Tongue (tissue), 2 donors: ENCODE results near the gene RIT1. TPM values are rescaled to one million over a fixed set of nuclear protein-coding genes. Genes with fewer than 3 reads are reported as not detected.
A peak's percentile ranks its signal among the peaks of the same experiment; 100 is the strongest.

ENCODE experiments used
- DNase-seq: peaks from one replicate; pipeline ENCODE4 v3.0.0-alpha.2; 2015
- total RNA-seq: library from RNA; depleted of rRNA; stranded (reverse); fragments of >200 nt; gene quantifications from one replicate; pipeline ENCODE4 v1.2.3, GENCODE V29; 2014

RIT1 gene, protein sequence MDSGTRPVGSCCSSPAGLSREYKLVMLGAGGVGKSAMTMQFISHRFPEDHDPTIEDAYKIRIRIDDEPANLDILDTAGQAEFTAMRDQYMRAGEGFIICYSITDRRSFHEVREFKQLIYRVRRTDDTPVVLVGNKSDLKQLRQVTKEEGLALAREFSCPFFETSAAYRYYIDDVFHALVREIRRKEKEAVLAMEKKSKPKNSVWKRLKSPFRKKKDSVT
- total RNA-seq = 32.6 TPM

DNA sequence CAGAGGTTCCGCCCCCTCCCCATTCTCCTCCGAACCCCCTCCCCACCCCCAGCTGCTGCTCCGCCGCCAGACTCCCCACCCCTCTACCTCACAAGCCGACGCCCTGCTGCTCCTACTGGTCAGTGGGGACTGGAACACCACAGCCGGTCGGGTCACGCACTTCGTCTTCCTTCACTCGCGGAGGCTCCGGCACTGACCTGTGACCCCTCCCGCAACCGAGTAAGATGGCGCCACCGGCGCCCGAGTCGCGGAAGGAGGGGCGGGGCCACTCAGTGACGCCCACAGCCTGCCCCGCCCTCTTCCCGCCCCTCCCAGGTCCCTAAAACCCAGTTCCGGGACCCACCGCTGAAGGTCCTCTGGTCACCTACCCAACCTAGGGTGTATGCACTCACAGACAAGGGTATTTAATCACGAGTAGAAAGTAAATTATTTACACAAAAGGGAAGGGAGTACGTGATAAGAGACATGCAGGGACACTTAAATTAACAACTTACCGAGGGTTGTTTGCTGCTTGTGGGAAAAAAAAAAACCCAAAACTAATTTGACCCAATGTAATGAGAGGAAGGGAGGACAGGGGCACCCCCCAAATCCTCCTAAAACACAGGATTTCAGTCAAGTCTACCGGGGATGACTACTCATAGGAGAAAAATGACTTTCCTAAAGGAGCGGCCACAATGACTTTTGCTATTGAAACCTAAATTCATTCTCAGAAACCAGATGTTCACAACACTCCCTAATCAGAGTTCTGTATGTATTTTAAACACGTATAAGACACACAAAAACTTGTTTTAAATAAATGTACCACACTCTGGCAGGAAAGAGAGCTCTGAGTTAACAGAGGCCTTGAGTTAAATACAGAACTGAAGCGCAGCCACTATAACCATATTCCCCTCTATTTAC lies at the start of gene RIT1:
RIT1 (minus strand) TSS at position 194 of the 900 bp plus-strand sequence. CDS start 588 bp downstream, outside the sequence.
- peak; percentile 91 for DNase-seq

DNA sequence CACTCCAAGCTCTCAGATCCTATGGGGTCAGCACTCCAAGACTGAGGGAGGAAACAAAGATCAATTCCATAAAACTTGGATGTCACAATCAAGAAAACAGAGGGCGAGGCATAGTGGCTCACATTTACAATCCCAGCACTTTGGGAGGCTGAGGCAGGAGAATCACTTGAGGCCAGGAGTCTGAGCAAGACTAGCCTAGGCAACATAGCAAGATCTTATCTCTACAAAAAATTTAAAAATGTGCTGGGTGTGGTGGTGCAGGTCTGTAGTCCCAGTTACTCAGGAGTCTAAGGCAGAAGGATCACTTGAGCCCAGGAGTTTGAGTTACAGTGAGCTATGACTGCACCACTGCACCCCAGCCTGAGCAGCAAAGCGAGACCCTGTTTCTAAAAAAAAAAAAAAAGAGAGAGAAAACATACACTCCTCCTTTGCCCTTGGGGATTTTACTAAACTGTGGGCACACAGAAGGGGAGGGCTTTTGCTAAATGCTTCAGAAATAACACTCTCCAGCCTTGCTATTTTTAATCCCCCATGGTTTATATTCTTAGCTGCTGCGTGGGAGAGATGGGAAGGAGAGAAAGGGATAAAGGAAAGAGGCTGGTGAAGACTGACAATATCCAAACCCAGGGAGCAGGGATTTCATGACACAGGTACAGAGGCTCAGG lies 49.1 kb upstream of the RIT1 start:
- no peak for DNase-seq

DNA sequence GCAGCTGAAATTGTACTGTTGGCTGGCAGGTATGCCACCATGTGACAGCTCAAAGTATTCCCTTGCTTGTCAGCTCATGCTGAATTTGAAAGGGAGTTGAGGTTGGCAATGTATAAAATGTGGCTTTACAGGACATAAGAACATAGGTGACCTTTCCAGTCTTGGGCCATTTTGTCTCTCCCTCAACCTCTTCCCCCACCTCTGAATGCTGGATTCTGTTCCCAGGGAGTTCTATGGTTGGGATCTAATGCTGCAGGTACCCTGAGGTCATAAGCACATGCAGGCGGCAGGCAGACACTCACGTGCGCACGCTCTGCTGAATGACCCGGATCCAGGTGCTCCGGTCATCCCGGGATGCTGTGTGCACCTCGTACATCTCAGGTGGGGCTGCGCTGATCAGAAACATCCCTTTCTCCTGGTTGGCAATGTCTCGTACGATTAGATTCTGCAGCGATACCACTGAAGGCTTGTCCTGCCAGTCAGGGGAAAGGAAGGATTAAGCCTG lies 46.3 kb upstream of the RIT1 start:
- DNase-seq = no peak

DNA sequence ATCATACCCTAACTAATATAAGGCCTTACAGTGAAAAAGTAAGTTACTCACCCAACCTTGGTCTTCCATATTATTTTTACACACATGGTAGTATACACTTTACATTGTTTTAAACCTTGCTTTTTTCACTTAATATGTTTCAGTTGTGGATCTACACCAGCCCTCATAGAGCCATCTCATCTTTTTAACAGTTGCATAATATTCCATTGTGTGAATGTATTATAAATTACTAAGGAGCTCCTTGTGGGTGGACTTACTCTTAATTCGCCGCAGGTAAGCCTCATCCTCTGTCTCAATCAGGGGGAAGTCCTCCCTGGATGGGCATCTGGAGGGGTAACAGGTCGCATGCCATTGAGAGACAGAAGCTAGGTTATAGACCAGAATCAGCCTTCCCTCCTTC lies 43.5 kb upstream of the RIT1 start:
- DNase-seq = no peak

DNA sequence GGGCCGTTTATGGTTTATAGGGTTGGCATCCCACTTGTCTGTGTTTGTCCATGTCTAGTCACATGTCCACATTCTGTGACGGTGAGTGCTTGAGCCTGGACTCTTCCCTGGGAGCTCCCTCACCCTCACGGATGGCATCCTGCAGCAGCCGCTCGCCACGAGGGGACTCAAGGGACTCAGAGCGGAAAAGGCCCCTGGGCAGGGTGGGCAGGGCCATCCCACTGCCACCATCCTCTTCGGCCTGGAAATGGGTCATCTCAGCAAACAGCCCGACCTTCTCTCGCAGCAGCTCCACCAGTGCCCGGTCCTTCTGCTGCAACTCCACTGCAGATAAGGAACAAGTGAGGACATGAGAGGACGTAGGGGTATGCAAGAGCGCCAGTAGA lies 41.3 kb upstream of the RIT1 start:
- DNase-seq = no peak

DNA sequence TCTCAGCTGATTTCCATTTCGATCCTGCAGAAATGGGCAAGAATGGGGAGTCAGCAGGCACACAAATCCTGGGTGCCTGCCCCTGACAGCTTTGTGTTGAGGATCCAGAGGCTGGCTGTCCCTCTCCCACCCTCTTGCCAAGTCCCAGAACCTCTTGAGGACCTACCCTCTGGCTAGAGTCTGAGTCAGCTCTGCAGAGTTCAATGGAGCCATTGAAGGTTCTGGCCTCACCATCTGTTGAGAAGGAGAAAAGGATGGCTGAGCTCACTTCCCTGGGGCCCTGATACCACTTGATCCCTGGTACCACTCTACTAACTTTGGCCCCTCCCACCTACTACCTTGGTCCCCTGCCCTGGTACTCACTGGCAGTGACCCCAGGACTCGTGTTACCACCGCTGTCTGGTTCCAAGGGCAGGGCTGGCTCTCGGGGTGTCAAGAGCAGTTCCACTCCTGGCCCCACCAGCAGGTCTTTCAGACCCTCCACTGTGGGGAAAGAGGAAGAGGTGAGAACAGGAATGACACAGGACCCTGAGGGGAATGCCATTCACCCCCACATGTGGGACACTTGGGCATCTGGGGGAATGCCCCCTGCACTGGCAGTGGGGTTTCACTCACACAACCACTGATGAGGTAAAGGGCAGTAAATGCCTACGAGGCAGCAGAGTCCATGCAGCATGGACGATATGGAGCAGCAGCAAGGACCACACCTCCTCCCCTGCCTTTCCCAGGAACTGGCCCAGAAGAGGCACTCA lies 40.8 kb upstream of the RIT1 start:
- no peak for DNase-seq

DNA sequence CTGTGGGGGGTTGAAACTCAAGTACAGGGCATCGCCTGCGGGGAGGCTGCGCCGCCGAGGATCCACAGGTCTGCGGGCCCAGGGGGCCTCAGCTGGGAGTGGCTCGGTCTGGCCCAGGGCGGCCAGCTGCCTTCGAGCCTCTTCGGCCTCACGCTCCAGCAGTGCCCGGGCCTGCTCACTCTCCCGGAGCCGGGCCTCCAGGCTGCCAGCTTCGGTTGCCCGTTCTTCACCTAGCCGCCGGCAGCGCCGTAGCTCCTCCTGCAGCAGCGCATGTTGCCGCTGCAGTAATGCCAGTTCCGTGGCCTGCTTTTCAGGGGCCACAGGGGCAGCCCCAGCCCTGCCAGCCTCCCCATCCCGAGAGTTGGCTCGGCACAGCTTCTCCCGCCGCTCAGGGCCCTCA lies 39.7 kb upstream of the RIT1 start:
- no peak for DNase-seq

DNA sequence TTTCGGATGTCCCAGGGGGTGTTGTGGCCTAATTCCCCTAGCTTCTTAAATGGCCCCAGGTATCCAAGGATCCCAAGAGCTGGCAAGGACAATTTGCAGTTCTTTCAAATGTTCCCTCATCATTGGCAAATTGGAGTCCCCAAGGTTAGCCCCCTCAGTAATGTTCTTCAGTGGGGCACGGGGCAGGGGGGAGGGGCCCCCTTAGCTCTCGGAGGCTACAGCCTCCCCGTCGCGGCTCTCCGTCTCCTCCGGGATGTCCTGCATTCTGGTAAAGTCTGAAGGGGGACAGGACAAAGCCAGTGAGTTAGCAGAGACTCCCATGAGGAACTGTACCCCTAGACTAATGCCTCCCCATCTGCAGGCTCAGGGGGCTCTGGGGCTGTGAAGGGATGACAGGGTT lies 36.6 kb upstream of the RIT1 start:
- no peak for DNase-seq

DNA sequence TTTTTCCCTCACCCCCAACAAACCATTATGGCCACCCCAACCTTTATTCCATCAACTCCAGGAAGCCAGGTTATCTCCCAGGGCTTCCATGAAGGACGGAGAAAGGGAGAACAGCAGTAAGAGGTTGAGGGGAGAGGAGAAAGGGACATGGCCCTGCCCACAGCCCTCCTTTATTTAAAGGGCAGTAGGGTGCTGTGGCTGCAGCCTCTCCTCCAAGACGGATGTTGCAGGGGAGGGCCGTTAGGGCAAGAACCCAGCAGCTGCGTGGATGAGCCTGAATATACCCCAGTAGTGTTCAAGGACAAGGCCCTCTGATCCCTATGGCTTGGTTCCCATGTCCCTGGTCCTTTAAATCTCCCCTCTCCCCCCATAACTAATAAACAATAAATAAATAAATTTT lies 36.1 kb upstream of the RIT1 start:
- DNase-seq = no peak

DNA sequence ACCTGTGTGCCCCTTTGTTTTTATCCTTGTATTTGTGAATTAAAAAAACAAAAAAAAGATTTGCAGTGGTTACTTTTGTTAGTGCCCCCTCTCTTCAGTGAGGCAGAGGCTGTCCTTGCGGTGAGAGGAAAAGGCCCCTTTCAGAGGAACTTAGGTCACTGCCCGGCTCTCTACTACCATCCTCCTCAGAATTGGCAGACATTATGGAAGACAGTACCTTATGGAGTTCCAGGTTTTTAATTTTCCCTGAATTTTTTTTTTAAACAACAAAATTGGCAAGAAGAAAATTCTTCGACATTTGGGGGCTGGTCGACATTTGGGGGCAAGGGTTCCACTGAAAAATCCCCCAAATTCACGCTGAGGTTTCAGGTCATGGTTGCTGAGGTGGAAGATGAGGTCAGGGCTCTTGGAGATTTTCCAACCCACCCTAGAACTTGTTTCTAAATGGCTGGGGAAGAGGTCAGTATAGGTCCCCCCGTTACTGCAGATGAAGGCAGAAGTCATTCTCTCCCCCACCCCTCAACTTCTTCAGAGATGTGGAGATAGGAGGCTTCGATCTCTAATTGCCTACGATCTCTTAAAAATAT lies 35.6 kb upstream of the RIT1 start:
- no peak for DNase-seq

DNA sequence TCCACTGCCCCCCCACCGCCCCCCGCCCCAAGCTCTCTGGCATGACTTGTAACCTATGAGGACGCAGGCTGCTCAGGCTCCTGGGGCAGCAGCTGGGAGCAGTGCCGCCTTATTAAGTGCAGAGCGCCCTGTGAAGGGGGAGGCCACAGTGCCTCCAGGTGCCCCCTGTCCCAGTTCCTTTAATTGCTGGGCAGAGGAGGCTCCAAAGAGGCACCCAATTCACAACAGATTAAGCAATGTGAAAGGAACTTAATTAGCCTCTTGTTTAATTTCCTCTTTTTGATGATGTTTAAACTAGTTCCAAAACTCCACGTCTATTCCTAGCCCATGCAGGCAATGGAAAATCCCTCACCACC lies 33.3 kb upstream of the RIT1 start:
- DNase-seq = no peak

DNA sequence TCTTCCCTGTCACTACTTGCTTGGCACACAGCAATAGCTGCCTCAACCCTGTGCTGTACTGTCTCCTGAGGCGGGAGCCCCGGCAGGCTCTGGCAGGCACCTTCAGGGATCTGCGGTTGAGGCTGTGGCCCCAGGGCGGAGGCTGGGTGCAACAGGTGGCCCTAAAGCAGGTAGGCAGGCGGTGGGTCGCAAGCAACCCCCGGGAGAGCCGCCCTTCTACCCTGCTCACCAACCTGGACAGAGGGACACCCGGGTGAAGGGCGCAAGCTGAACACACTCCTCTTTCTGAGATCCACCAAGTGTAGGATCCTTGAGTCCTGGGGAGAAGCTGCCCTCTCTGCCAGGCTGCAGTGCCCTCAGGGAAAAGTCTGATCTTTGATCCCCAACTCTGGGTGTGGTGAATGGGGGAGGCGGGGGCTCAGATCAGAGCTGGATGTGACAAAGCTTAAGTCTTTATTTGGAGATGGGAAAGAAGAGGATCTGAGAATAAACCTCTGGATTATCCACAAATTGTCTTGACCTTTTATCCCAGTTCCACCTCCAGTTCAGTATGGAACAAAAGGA lies 31.5 kb upstream of the RIT1 start:
- DNase-seq = no peak

DNA sequence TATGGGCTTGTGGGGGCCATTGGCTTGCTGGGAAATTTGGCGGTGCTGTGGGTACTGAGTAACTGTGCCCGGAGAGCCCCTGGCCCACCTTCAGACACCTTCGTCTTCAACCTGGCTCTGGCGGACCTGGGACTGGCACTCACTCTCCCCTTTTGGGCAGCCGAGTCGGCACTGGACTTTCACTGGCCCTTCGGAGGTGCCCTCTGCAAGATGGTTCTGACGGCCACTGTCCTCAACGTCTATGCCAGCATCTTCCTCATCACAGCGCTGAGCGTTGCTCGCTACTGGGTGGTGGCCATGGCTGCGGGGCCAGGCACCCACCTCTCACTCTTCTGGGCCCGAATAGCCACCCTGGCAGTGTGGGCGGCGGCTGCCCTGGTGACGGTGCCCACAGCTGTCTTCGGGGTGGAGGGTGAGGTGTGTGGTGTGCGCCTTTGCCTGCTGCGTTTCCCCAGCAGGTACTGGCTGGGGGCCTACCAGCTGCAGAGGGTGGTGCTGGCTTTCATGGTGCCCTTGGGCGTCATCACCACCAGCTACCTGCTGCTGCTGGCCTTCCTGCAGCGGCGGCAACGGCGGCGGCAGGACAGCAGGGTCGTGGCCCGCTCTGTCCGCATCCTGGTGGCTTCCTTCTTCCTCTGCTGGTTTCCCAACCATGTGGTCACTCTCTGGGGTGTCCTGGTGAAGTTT lies 30.8 kb upstream of the RIT1 start:
- no peak for DNase-seq

DNA sequence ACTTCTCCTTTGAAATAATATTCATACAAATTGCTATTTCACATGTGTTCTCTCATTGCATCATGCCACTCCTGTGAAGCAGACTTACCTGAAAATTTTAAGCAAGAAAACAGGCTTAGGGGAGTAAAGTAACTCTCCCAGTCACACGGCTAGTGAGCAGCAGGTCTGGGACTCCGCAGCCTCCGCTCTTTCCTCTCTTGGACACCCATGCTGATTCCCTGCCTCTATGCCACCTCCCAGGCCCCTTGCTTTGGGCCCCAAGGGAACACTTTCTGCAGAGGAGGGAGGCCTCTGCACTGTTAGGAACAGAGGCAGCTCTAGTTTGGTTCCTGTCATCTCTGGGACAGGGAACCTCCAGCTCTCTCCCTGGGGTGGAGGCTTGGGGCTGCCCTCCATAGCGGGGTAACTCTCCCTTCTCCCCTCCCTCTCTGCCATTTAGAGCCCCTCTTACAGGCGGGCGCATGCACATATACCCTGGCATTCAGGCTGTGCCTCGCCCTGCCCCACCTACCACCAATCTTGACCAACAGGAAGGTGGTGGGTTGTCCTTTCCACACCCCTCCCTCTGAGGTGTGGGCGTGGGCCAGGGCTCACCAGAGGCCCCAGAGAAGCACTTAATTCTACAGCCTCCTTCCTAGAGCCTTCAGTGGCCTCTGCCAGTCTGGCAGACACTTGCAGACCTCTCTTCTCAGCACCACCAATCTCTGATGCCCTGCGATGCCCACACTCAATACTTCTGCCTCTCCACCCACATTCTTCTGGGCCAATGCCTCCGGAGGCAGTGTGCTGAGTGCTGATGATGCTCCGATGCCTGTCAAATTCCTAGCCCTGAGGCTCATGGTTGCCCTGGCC lies 30.1 kb upstream of the RIT1 start, which contains the start of gene RXFP4:
RXFP4 (plus strand) TSS at position 646 of the 852 bp plus-strand sequence; CDS start at position 718, 72 bp downstream.
- DNase-seq = peak; percentile 22

DNA sequence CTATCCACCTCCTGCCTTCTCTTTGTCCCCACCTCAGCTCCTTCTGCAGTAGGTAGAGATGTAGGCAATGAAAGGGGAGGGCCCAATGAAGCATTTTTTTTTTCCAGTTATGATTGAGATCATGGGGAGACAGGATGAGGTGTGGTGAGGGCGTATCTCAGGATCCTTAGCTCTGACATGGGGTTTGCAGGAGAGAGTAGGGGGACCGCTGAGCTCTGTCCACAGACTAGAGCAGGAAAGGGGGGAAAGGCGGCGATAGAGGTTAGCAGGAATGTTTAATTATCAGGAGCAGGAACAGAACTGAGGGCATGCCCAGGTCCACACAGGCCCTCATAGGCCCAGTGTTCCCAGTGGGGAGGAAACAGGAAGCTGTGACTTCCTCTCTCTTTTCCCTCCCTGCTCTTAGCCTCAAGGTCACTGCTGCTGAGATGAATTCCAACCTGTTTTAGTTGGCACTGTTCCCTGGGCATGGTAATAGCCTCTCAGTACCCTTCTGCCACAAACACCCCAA lies 29.4 kb upstream of the RIT1 start:
- peak; percentile 49 for DNase-seq

DNA sequence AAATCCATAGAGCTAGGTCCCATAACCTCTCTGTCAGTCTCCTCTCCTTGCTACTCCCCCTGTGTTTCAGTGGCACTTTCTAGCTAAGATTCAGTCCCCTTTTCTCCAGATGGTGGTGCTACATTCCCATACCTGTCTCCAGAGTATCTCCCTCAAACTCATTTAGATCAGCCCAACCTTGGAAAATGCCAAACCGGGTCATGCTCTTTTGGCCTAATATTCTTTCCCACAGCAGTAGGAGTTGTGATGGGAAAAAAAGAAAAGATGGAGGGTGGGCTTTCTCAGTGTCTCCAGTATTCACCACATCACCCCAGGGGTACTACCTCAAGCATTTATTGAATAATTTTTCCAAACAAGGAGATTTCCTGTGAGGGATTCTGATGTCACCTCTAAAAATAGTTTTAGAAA lies 27.1 kb upstream of the RIT1 start:
- DNase-seq = peak; percentile 87

DNA sequence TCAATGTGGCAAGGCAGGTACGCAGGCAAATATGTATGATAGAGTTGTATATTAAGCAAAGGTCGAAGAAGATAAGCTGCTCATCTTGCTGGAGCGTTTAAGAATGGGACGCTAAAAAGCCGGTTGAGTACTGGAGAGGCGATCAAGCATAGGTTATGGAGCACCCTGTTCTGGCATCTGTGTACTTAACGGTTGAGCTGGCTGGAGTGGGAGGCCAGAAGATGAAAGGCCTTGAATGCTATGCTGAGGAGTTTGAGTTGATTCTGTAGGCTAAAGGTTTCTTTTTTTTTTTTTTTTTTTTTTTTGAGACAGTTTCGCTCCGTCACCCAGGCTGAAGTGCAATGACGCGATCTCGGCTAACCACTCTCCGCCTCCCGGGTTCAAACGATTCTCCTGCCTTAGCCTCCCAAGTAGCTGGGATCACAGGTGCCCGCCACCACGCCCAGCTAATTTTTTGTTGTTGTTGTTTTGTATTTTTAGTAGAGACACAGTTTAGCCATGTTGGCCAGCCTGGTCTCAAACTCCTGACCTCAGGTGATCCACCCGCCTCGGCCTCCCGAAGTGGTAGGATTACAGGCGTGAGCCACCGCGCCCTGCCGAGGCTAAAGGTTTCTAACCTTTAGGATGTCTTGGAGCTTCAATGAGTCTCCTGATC lies 23.9 kb upstream of the RIT1 start:
- peak; percentile 21 for DNase-seq

DNA sequence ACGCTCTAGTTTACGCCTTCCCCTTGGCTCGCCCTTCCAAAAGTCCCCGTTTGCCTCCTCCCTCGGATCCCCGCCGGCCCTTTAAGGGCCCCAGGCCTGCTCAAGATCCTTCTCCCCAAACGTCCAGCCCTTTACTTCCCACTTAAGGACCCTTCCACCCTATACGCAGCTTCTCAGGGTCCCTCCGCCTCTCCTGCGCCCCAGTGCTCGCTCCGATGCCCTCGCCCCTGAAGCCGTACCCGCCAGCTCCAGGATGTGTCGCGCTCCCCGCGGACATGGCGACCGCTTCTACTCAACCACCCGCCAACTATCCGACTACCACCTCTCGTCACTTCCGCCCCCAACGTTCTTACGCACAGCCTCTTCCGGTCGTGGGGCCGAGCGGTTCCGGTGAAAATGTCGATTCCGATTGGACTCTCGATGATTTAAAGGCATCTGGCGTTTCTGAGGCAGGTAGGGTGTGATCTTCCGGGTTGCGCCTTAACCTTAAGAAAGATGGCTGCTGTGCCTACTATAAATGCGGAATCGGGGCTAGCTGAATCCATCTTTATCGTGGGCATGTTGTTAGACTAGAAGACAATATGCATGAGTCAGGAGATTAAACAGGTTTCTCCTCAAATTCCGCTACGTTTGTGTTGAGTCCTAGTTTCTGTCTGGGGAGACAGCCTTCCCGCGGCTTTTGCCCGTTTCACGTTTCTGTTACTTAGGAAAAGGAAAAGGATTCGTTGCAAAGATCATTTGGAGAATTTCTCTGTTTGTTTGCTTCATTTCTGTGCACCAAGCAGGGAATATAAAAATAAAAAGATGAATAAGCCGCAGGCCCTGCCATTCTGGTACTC lies 23.2 kb upstream of the RIT1 start, which contains the start of gene KHDC4:
KHDC4 (minus strand) TSS at position 317 of the 839 bp plus-strand sequence; CDS start at position 277, 40 bp downstream.
- DNase-seq = peak; percentile 100
